HepG2 (cell line): ENCODE results near the gene TIGAR. TPM values are rescaled to one million over a fixed set of nuclear protein-coding genes. Genes with fewer than 3 reads are reported as not detected.
A peak's percentile ranks its signal among the peaks of the same experiment; 100 is the strongest.

Experiments used
- ATAC-seq: fragments of 200-7000 bp; cut with Tn5 transposase; 3 replicates; pipeline ENCODE4 v1.9.1; 2020; ENCODE audit warnings: mild to moderate bottlenecking, moderate library complexity
- BruUV-seq: library from RNA; stranded (reverse); fragments of 400-500 nt; replicated peaks from 2 replicates; lab custom pipeline; 2021; lab: Mats Ljungman, UMichigan
- CTCF ChIA-PET: fragments of 300-600 bp; formaldehyde crosslinking; extraction: SDS; loops from one replicate; lab custom pipeline; 2021; ENCODE audit warnings: low total read pairs, inconsistent platforms, low intra/inter-chr PET ratio; lab: Yijun Ruan, JAX
- POLR2A ChIA-PET: fragments of 350-600 bp; sonication (Branson Sonifier 250); formaldehyde crosslinking; loops from one replicate; lab custom pipeline; 2020; ENCODE audit warnings: antibody characterized with exemption, inconsistent platforms; lab: Yijun Ruan, JAX
- DNase-seq: peaks from one replicate; pipeline ENCODE4 v3.0.0-alpha.2; 2015; ENCODE audit warnings: low spot score
- FAIRE-seq: peaks from 3 replicates; lab custom pipeline; 2011; peaks lifted over from hg19 to GRCh38; lab: Jason Lieb, UNC
- H2AFZ ChIP-seq: one replicate; pipeline ENCODE4 v1.6.1; 2011; ENCODE audit warnings: low read length, inconsistent platforms
- H3K27ac ChIP-seq: fragments of 300-600 bp; 3 replicates; pipeline ENCODE4 v1.8.0; 2011; ENCODE audit warnings: mixed run types, mild to moderate bottlenecking, mixed read lengths, low read length, inconsistent platforms; ENCODE audit not compliant: insufficient read depth; ENCODE audit errors: extremely low read length
- H3K27me3 ChIP-seq, 2 experiments: fragments of 200-600 bp in 1 of 2; 2 replicates in 1 of 2; 3 replicates in 1 of 2; pipeline versions ENCODE4 v1.6.0 to v1.8.0; 2011; ENCODE audit warnings: low read length in 2 of 2, mild to moderate bottlenecking in 2 of 2, moderate library complexity in 2 of 2, inconsistent platforms in 1 of 2; ENCODE audit not compliant: insufficient read depth in 2 of 2, control insufficient read depth in 1 of 2
- H3K36me3 ChIP-seq, 2 experiments: fragments of 200-600 bp in 1 of 2; replicated peaks in 1 of 2; 2 replicates in 1 of 2; 3 replicates in 1 of 2; pipeline versions ENCODE4 v1.5.1 to v1.8.0; 2011; ENCODE audit warnings: low read length in 2 of 2, inconsistent platforms in 1 of 2; ENCODE audit not compliant: insufficient read depth in 2 of 2, control insufficient read depth in 1 of 2
- H3K4me1 ChIP-seq: 2 replicates; pipeline ENCODE4 v1.5.1; 2012; ENCODE audit warnings: low read length, inconsistent platforms; ENCODE audit not compliant: insufficient read depth
- H3K4me2 ChIP-seq: 2 replicates; pipeline ENCODE4 v1.6.0; 2011; ENCODE audit warnings: low read depth, low read length, inconsistent platforms
- H3K4me3 ChIP-seq, 3 experiments: fragments of 200-600 bp in 1 of 3; sonication (generic), shearing (Covaris generic) in 1 of 3; replicated peaks in 1 of 3; 2 replicates each; pipeline ENCODE4 v1.5.1; 2011 to 2016; ENCODE audit warnings: low read length in 3 of 3, inconsistent platforms in 2 of 3, low read depth in 2 of 3, mild to moderate bottlenecking in 2 of 3, control low read depth in 1 of 3, mixed read lengths in 1 of 3; ENCODE audit not compliant: insufficient read depth in 1 of 3
- H3K79me2 ChIP-seq: one replicate; pipeline ENCODE4 v1.6.1; 2011; ENCODE audit warnings: low read length, inconsistent platforms; ENCODE audit not compliant: insufficient read depth
- H3K9ac ChIP-seq: 2 replicates; pipeline ENCODE4 v1.6.0; 2011; ENCODE audit warnings: mild to moderate bottlenecking, low read depth, low read length, inconsistent platforms; ENCODE audit not compliant: insufficient read depth
- H3K9me3 ChIP-seq: 2 replicates; pipeline ENCODE4 v1.5.1; 2012; ENCODE audit warnings: mild to moderate bottlenecking, low read length
- H4K20me1 ChIP-seq: 2 replicates; pipeline ENCODE4 v1.6.0; 2011; ENCODE audit warnings: inconsistent platforms, mild to moderate bottlenecking, low read length, moderate library complexity; ENCODE audit not compliant: insufficient read depth
- ATF5 ChIP-seq: sonication (generic); formaldehyde crosslinking; IDR thresholded peaks from 2 replicates; pipeline ENCODE4 v1.4.0; 2020; ENCODE audit warnings: mild to moderate bottlenecking, low read depth, missing genetic modification reagents
- HCFC1 ChIP-seq: fragments of 150-350 bp; IDR thresholded peaks from 2 replicates; pipeline ENCODE4 v1.6.1; 2014; ENCODE audit warnings: low read depth, low read length
- HMG20B ChIP-seq: conservative IDR thresholded peaks from 2 replicates; pipeline ENCODE4 v1.6.1; 2016; ENCODE audit warnings: missing genetic modification reagents, missing compliant biosample characterization
- MAFF ChIP-seq: IDR thresholded peaks from 2 replicates; pipeline ENCODE4 v1.6.1; 2011; ENCODE audit warnings: low read depth, low read length, improper control_type of control experiment
- MAFK ChIP-seq, 2 experiments: IDR thresholded peaks in 1 of 2; conservative IDR thresholded peaks in 1 of 2; 2 replicates each; pipeline ENCODE4 v1.6.1; 2011; ENCODE audit warnings: improper control_type of control experiment in 2 of 2, low read length in 2 of 2
- MLX ChIP-seq: IDR thresholded peaks from 2 replicates; pipeline ENCODE4 v1.6.1; 2016
- RXRB ChIP-seq: IDR thresholded peaks from 2 replicates; pipeline ENCODE4 v1.6.1; 2016; ENCODE audit warnings: borderline replicate concordance, missing genetic modification reagents, missing compliant biosample characterization
- ZNF530 ChIP-seq: sonication (generic); formaldehyde crosslinking; IDR thresholded peaks from 2 replicates; pipeline ENCODE4 v1.5.0; 2020; ENCODE audit warnings: low read depth, mild to moderate bottlenecking, missing genetic modification reagents
- ZNF557 ChIP-seq: sonication (generic); formaldehyde crosslinking; IDR thresholded peaks from 2 replicates; pipeline ENCODE4 v1.4.0; 2020; ENCODE audit warnings: missing genetic modification reagents
- WGBS: methylation state at CpG from one replicate; pipeline ENCODE4 v1.1.6; 2017; ENCODE audit warnings: low lambda C conversion rate; 5-methylcytosine and 5-hydroxymethylcytosine counted together
- in situ Hi-C: cut with HindIII; loops from 2 replicates; pipeline ENCODE4 v1.10.0; 2017; ENCODE audit warnings: low pct_unique_long_range_greater_than_20kb; ENCODE audit not compliant: extremely low pct_ligation_motif_present
- intact Hi-C: fragments of 100-400 bp; cut with micrococcal nuclease; formaldehyde crosslinking; loops from one replicate; pipeline ENCODE4 v1.10.0; 2022; ENCODE audit not compliant: unreplicated experiment
- polyA plus RNA-seq, 8 experiments: library from polyadenylated mRNA; depleted of rRNA in 3 of 8; stranded (reverse) in 7 of 8; unstranded in 1 of 8; fragments of >200 nt; fragmentation: Illumina TruSeq in 4 of 8; extraction: Trizol in 4 of 8; gene quantifications; 2 replicates each; pipeline versions ENCODE4 v1.2.1 to v1.2.3, GENCODE V29; 2011 to 2016; ENCODE audit warnings: low read depth in 4 of 8, missing spikeins in 1 of 8, mixed read lengths in 1 of 8; ENCODE audit not compliant: insufficient read depth in 1 of 8
- total RNA-seq, 5 experiments: library from RNA; depleted of rRNA; stranded (reverse); fragments of >200 nt; fragmentation: Illumina TruSeq; extraction: Trizol; gene quantifications; 2 replicates each; pipeline ENCODE4 v1.2.3, GENCODE V29; 2016; ENCODE audit warnings: low read depth in 1 of 5
- TF ChIP-seq, protein P1 (sequence below): sonication (generic); formaldehyde crosslinking; IDR thresholded peaks from 2 replicates; pipeline ENCODE4 v1.4.0; 2020; ENCODE audit warnings: mild to moderate bottlenecking, missing genetic modification reagents
- TF ChIP-seq, protein P2 (sequence below): sonication (generic); formaldehyde crosslinking; IDR thresholded peaks from 2 replicates; pipeline ENCODE4 v1.5.1; 2020; ENCODE audit warnings: mild to moderate bottlenecking, missing genetic modification reagents, moderate library complexity
- TF ChIP-seq, protein P3 (sequence below): IDR thresholded peaks from 2 replicates; pipeline ENCODE4 v1.6.1; 2016; ENCODE audit warnings: low read depth

Gene TIGAR
- total and polyA plus RNA-seq, 2 of the 13 experiments (the other 11 are each of a cell fraction or from before 2014, with no cell fraction given) = 2.6 to 21.8 TPM

- ATAC-seq = no peak
- Histone ChIP-seq H3K27me3 (peaks cover 0 to 15% of the 10 kb centered on the region in 2 experiments; a peak in 4 of 5 replicates), H3K9me3 (no peaks in the 10 kb centered on the region), H3K4me3 (no peak overlapping the region), H3K4me1 (0 out of 2 replicates have a peak, but pooled peaks cover 4% of the 10 kb centered on the region), H4K20me1 (no peaks in the 10 kb centered on the region), H3K4me2 (no peak overlapping the region), H3K27ac (no peak overlapping the region), H3K9ac (no peak overlapping the region), H3K79me2 (no peaks in the 10 kb centered on the region), H2AFZ (no peak overlapping the region), H3K36me3 (no peaks in the 10 kb centered on the region)
- intact Hi-C loops (no loop called here), in situ Hi-C loops (no loop called here)
- TF ChIP-seq ZNF557 = no peak
- no peak for TF ChIP-seq RXRB (CRISPR knock-in tag)
- peak; percentile 74 for TF ChIP-seq MAFF
- peak; percentile 72 to 81 for TF ChIP-seq MAFK (conservative IDR thresholded peaks at IDR 0.05 in 1 of 2, IDR thresholded peaks at IDR 0.05 in 1 of 2; ENCODE audit: low read length in 2 of 2)
- FAIRE-seq = no peak
- 9% methylated on average over 5 of the region's 5 CpGs for WGBS
- POLR2A ChIA-PET = no interaction called here
- no peak for DNase-seq
- CTCF ChIA-PET = no interaction called here
- BruUV-seq = no TSS peak
Observed at GRCh38 chr12:4387607-4388006, 66.6 kb downstream of the TIGAR start.

DNA sequence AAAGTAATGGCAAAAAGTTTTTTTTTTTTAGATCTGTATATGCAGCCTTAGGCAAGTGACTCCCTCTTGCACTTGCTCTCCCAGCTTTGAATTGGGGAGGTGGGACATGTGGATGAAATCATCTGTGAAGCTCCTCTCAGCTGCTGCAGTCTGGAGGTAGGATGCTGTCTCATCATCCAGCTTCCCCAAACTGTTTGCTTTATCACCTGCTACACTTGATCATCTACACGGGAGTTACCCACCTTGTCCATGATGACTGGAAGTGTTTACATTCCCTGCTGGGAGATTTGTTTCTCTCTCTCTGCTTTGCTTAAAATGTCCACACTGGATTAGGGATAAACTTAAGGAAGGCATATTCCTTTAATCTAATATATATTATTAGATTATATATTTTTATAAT is 67.0 kb downstream of the TIGAR start:
- in situ Hi-C loops = no loop called here
- no peak overlapping the region for H2AFZ ChIP-seq
- 0 out of 2 replicates have a peak, but pooled peaks cover 4% of the 10 kb centered on the region for H3K4me1 ChIP-seq
- ATAC-seq = no peak
- no TSS peak for BruUV-seq
- DNase-seq = no peak
- no peak overlapping the region for H3K4me3 ChIP-seq
- no peaks in the 10 kb centered on the region for H4K20me1 ChIP-seq
- H3K4me2 ChIP-seq = no peak overlapping the region
- H3K27me3 ChIP-seq = peaks cover 0 to 20% of the 10 kb centered on the region in 2 experiments; a peak in 4 of 5 replicates
- H3K9me3 ChIP-seq = no peaks in the 10 kb centered on the region
- ChIA-PET POLR2A (no interaction called here), CTCF (no interaction called here)
- WGBS = 0% methylated on average over 1 of the region's 1 CpG
- H3K27ac ChIP-seq = no peak overlapping the region
- no peaks in the 10 kb centered on the region for H3K36me3 ChIP-seq
- intact Hi-C loops = no loop called here
- no peak for FAIRE-seq
- H3K79me2 ChIP-seq = no peaks in the 10 kb centered on the region
- H3K9ac ChIP-seq = no peak overlapping the region
- TF ChIP-seq, protein P1, sequence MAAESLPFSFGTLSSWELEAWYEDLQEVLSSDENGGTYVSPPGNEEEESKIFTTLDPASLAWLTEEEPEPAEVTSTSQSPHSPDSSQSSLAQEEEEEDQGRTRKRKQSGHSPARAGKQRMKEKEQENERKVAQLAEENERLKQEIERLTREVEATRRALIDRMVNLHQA = no peak
- TF ChIP-seq HCFC1 (no peak), ZNF530 (CRISPR knock-in tag) (no peak), MLX (no peak), ATF5 (CRISPR knock-in tag) (no peak), HMG20B (CRISPR knock-in tag) (no peak)
- TF ChIP-seq, protein P2, sequence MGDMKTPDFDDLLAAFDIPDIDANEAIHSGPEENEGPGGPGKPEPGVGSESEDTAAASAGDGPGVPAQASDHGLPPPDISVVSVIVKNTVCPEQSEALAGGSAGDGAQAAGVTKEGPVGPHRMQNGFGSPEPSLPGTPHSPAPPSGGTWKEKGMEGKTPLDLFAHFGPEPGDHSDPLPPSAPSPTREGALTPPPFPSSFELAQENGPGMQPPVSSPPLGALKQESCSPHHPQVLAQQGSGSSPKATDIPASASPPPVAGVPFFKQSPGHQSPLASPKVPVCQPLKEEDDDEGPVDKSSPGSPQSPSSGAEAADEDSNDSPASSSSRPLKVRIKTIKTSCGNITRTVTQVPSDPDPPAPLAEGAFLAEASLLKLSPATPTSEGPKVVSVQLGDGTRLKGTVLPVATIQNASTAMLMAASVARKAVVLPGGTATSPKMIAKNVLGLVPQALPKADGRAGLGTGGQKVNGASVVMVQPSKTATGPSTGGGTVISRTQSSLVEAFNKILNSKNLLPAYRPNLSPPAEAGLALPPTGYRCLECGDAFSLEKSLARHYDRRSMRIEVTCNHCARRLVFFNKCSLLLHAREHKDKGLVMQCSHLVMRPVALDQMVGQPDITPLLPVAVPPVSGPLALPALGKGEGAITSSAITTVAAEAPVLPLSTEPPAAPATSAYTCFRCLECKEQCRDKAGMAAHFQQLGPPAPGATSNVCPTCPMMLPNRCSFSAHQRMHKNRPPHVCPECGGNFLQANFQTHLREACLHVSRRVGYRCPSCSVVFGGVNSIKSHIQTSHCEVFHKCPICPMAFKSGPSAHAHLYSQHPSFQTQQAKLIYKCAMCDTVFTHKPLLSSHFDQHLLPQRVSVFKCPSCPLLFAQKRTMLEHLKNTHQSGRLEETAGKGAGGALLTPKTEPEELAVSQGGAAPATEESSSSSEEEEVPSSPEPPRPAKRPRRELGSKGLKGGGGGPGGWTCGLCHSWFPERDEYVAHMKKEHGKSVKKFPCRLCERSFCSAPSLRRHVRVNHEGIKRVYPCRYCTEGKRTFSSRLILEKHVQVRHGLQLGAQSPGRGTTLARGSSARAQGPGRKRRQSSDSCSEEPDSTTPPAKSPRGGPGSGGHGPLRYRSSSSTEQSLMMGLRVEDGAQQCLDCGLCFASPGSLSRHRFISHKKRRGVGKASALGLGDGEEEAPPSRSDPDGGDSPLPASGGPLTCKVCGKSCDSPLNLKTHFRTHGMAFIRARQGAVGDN (CRISPR knock-in tag) = no peak
- TF ChIP-seq, protein P3, sequence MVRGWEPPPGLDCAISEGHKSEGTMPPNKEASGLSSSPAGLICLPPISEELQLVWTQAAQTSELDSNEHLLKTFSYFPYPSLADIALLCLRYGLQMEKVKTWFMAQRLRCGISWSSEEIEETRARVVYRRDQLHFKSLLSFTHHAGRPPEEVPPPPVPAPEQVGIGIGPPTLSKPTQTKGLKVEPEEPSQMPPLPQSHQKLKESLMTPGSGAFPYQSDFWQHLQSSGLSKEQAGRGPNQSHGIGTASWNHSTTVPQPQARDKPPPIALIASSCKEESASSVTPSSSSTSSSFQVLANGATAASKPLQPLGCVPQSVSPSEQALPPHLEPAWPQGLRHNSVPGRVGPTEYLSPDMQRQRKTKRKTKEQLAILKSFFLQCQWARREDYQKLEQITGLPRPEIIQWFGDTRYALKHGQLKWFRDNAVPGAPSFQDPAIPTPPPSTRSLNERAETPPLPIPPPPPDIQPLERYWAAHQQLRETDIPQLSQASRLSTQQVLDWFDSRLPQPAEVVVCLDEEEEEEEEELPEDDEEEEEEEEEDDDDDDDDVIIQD (CRISPR knock-in tag) = no peak
